DMS153 (cell line): ENCODE data around the gene YDJC.
"Not testable (repeated sequence)": the region's sequence is repeated elsewhere in the genome, so short reads cannot be mapped to it uniquely, and the experiment has no call there.

Experiments used
- DNase-seq: peaks from one replicate; lab custom pipeline; 2025; lab: John Stamatoyannopoulos, UW

The YDJC gene

GRCh38 chr22:21629255-21630149 lies at the start of gene YDJC:
Gene YDJC (minus strand): TSS chr22:21630022. CDS start chr22:21630014, 8 bp downstream.
- DNase-seq: peak; percentile 89

- DNase-seq: no peak
Measured at GRCh38 chr22:21679383-21679782, 49.6 kb upstream of the YDJC start.

- not testable (repeated sequence) for DNase-seq
Measured at GRCh38 chr22:21678842-21679241, 49.0 kb upstream of the YDJC start.

- DNase-seq: peak; percentile 72
Measured at GRCh38 chr22:21677606-21678443, 48.0 kb upstream of the YDJC start.

- no peak for DNase-seq
Measured at GRCh38 chr22:21674638-21675245, 44.9 kb upstream of the YDJC start.

- no peak for DNase-seq
Measured at GRCh38 chr22:21673534-21674321, 43.9 kb upstream of the YDJC start.

GRCh38 chr22:21672107-21672629 lies 42.3 kb upstream of the YDJC start:
- no peak for DNase-seq

GRCh38 chr22:21669026-21669425 lies 39.2 kb upstream of the YDJC start:
- no peak for DNase-seq

GRCh38 chr22:21666786-21667185 lies 37.0 kb upstream of the YDJC start:
- no peak for DNase-seq

- DNase-seq: no peak
Measured at GRCh38 chr22:21665047-21665851, 35.4 kb upstream of the YDJC start.

GRCh38 chr22:21663738-21664137 lies 33.9 kb upstream of the YDJC start:
- DNase-seq: no peak

- DNase-seq: no peak
Measured at GRCh38 chr22:21661991-21662390, 32.2 kb upstream of the YDJC start.

GRCh38 chr22:21660904-21661303 lies 31.1 kb upstream of the YDJC start:
- DNase-seq: no peak

GRCh38 chr22:21659864-21660525 lies 30.2 kb upstream of the YDJC start:
- DNase-seq: no peak

GRCh38 chr22:21657360-21658032 lies 27.7 kb upstream of the YDJC start:
- DNase-seq: peak; percentile 88

GRCh38 chr22:21657020-21657359 lies 27.2 kb upstream of the YDJC start:
- DNase-seq: no peak

- DNase-seq: no peak
Measured at GRCh38 chr22:21652547-21653545, 23.0 kb upstream of the YDJC start.

GRCh38 chr22:21652010-21652546 lies 22.3 kb upstream of the YDJC start:
- DNase-seq: peak; percentile 66
